Inferior parietal cortex (tissue), 1 donor: ENCODE measurements around the gene MISP.
"Not testable (repeated sequence)": the region's sequence is repeated elsewhere in the genome, so short reads cannot be mapped to it uniquely, and the experiment has no call there.

Experiments used
- DNase-seq: peaks from one replicate; pipeline ENCODE4 v3.0.0-alpha.2; 2016; ENCODE audit errors: extremely low spot score

The MISP gene

GRCh38 chr19:723714-724113, 27.2 kb upstream of the MISP start:
- DNase-seq, result no peak

- DNase-seq, result no peak
Observed at GRCh38 chr19:725461-726089, 25.3 kb upstream of the MISP start.

- no peak for DNase-seq
Observed at GRCh38 chr19:726993-727956, 23.6 kb upstream of the MISP start.

- no peak for DNase-seq
Observed at GRCh38 chr19:728011-728410, 22.9 kb upstream of the MISP start.

- DNase-seq, result not testable (repeated sequence)
Observed at GRCh38 chr19:729564-729963, 21.3 kb upstream of the MISP start.

- DNase-seq, result no peak
Observed at GRCh38 chr19:729965-730668, 20.8 kb upstream of the MISP start.

GRCh38 chr19:731000-731399, 19.9 kb upstream of the MISP start:
- DNase-seq, result no peak

- DNase-seq, result no peak
Observed at GRCh38 chr19:732148-733069, 18.5 kb upstream of the MISP start.

GRCh38 chr19:734716-735115, 16.2 kb upstream of the MISP start:
- DNase-seq, result no peak

GRCh38 chr19:736125-736524, 14.8 kb upstream of the MISP start:
- no peak for DNase-seq

GRCh38 chr19:737591-738093, 13.3 kb upstream of the MISP start:
- DNase-seq, result no peak

- DNase-seq, result no peak
Observed at GRCh38 chr19:738509-739128, 12.3 kb upstream of the MISP start.

- DNase-seq, result no peak
Observed at GRCh38 chr19:739998-740715, 10.8 kb upstream of the MISP start.

- DNase-seq, result not testable (repeated sequence)
Observed at GRCh38 chr19:740816-741505, 10.0 kb upstream of the MISP start.

GRCh38 chr19:741506-742131, 9.3 kb upstream of the MISP start:
- DNase-seq, result no peak

- no peak for DNase-seq
Observed at GRCh38 chr19:742540-743075, 8.3 kb upstream of the MISP start.

- no peak for DNase-seq
Observed at GRCh38 chr19:743168-743687, 7.7 kb upstream of the MISP start.

- not testable (repeated sequence) for DNase-seq
Observed at GRCh38 chr19:745138-745537, 5.8 kb upstream of the MISP start.
